SK-N-SH (cell line): ENCODE measurements around the gene NRBF2. TPM values are rescaled to one million over a fixed set of nuclear protein-coding genes. Genes with fewer than 3 reads are reported as not detected.

Experiments
- CTCF ChIA-PET: fragments of 300-600, 350-600 bp; formaldehyde crosslinking; extraction: SDS; loops from one replicate; lab custom pipeline; 2021; lab: Yijun Ruan, JAX
- POLR2A ChIA-PET: fragments of 350-600 bp; sonication (Branson Sonifier 250); formaldehyde crosslinking; extraction: SDS; loops from one replicate; lab custom pipeline; 2020; ENCODE audit warnings: antibody characterized with exemption, inconsistent platforms; lab: Yijun Ruan, JAX
- DNase-seq: peaks from one replicate; pipeline ENCODE4 v3.0.0; 2012
- H2AFZ ChIP-seq: fragments of 200-600 bp; sonication (generic); 2 replicates; pipeline ENCODE4 v1.8.1; 2016; ENCODE audit warnings: antibody characterized with exemption, mild to moderate bottlenecking, low read depth
- H3F3A ChIP-seq: fragments of 200-600 bp; sonication (generic); replicated peaks from 2 replicates; pipeline ENCODE3; 2016; ENCODE audit warnings: antibody characterized with exemption, mild to moderate bottlenecking; ENCODE audit not compliant: insufficient read depth
- H3K27ac ChIP-seq, 2 experiments: fragments of 200-500 bp in 1 of 2; fragments of 200-600 bp in 1 of 2; sonication (Bioruptor generic) in 1 of 2; sonication (generic), shearing (Covaris generic) in 1 of 2; 2 replicates each; pipeline versions ENCODE4 v1.5.1 to v1.6.1; 2014 to 2016; ENCODE audit warnings: low read depth in 2 of 2, inconsistent platforms in 1 of 2, low read length in 1 of 2, mild to moderate bottlenecking in 1 of 2, mixed read lengths in 1 of 2
- H3K27me3 ChIP-seq: fragments of 200-600 bp; sonication (generic), shearing (Covaris generic); 2 replicates; pipeline ENCODE4 v1.6.1; 2016; ENCODE audit warnings: mixed run types; ENCODE audit not compliant: insufficient read depth
- H3K36me3 ChIP-seq, 2 experiments: fragments of 200-500 bp in 1 of 2; fragments of 200-600 bp in 1 of 2; sonication (Bioruptor generic) in 1 of 2; sonication (generic) in 1 of 2; replicated peaks in 1 of 2; 2 replicates each; pipeline versions ENCODE3 to v1.5.1; 2014 to 2016; ENCODE audit warnings: low read length in 1 of 2, mild to moderate bottlenecking in 1 of 2; ENCODE audit not compliant: insufficient read depth in 2 of 2, control insufficient read depth in 1 of 2
- H3K4me1 ChIP-seq, 2 experiments: fragments of 200-500 bp in 1 of 2; fragments of 200-600 bp in 1 of 2; sonication (Bioruptor generic) in 1 of 2; sonication (generic), shearing (Covaris generic) in 1 of 2; 2 replicates each; pipeline versions ENCODE4 v1.5.1 to v1.6.1; 2014 to 2016; ENCODE audit warnings: low read depth in 1 of 2, low read length in 1 of 2, mixed run types in 1 of 2; ENCODE audit not compliant: insufficient read depth in 2 of 2, control insufficient read depth in 1 of 2
- H3K4me2 ChIP-seq: fragments of 200-600 bp; sonication (generic), shearing (Covaris generic); 2 replicates; pipeline ENCODE4 v1.6.1; 2017; ENCODE audit warnings: mixed run types
- H3K4me3 ChIP-seq, 2 experiments: fragments of 200-500 bp in 1 of 2; fragments of 200-600 bp in 1 of 2; sonication (Bioruptor generic) in 1 of 2; sonication (generic), shearing (Covaris generic) in 1 of 2; 2 replicates each; pipeline versions ENCODE4 v1.5.1 to v1.8.1; 2014 to 2016; ENCODE audit warnings: low read depth in 2 of 2, inconsistent platforms in 1 of 2, low read length in 1 of 2, mild to moderate bottlenecking in 1 of 2, mixed read lengths in 1 of 2, moderate library complexity in 1 of 2
- H3K79me2 ChIP-seq: fragments of 200-600 bp; sonication (generic); 2 replicates; pipeline ENCODE4 v1.8.1; 2017; ENCODE audit warnings: mild to moderate bottlenecking; ENCODE audit not compliant: insufficient read depth
- H3K9ac ChIP-seq: fragments of 200-600 bp; sonication (generic); 2 replicates; pipeline ENCODE4 v1.6.1; 2017; ENCODE audit warnings: mixed run types
- H3K9me2 ChIP-seq: fragments of 200-600 bp; sonication (generic); 2 replicates; pipeline ENCODE4 v1.6.1; 2017; ENCODE audit warnings: mixed run types
- H3K9me3 ChIP-seq: fragments of 200-600 bp; sonication (generic); 2 replicates; pipeline ENCODE4 v1.6.1; 2017; ENCODE audit warnings: mixed run types, mild to moderate bottlenecking, moderate library complexity
- H4K20me1 ChIP-seq: fragments of 200-600 bp; sonication (generic); 2 replicates; pipeline ENCODE4 v1.6.1; 2017; ENCODE audit warnings: mild to moderate bottlenecking, mixed run types; ENCODE audit not compliant: insufficient read depth
- ELF1 ChIP-seq: IDR thresholded peaks from 2 replicates; pipeline ENCODE4 v1.4.0; 2012
- FOXM1 ChIP-seq: IDR thresholded peaks from 2 replicates; pipeline ENCODE4 v1.4.0; 2012; ENCODE audit warnings: low read depth, mild to moderate bottlenecking
- GATA2 ChIP-seq: sonication (generic); formaldehyde crosslinking; IDR thresholded peaks from 2 replicates; pipeline ENCODE4 v1.5.0; 2020; ENCODE audit warnings: mild to moderate bottlenecking, missing genetic modification reagents
- NFIC ChIP-seq: IDR thresholded peaks from 2 replicates; pipeline ENCODE4 v1.4.0; 2012; ENCODE audit warnings: borderline replicate concordance
- NRF1 ChIP-seq: IDR thresholded peaks from 2 replicates; pipeline ENCODE4 v1.6.1; 2012; ENCODE audit warnings: low read depth, mild to moderate bottlenecking, low read length
- RFX5 ChIP-seq: IDR thresholded peaks from 2 replicates; pipeline ENCODE4 v1.6.1; 2012; ENCODE audit warnings: mild to moderate bottlenecking, improper control_type of control experiment, low read length
- RXRA ChIP-seq: IDR thresholded peaks from 2 replicates; pipeline ENCODE4 v1.4.0; 2012; ENCODE audit warnings: low read depth, mild to moderate bottlenecking, borderline replicate concordance
- SMC3 ChIP-seq: IDR thresholded peaks from 2 replicates; pipeline ENCODE4 v1.6.1; 2012; ENCODE audit warnings: low read depth, low read length, improper control_type of control experiment
- TAF1 ChIP-seq: IDR thresholded peaks from 2 replicates; pipeline ENCODE4 v1.6.1; 2012; ENCODE audit warnings: low read depth, mild to moderate bottlenecking, low read length, moderate library complexity, borderline replicate concordance
- TCF12 ChIP-seq: IDR thresholded peaks from 2 replicates; pipeline ENCODE4 v1.4.0; 2012
- USF1 ChIP-seq: IDR thresholded peaks from 2 replicates; pipeline ENCODE4 v1.4.0; 2012; ENCODE audit warnings: low read depth, borderline replicate concordance
- YY1 ChIP-seq: IDR thresholded peaks from 2 replicates; pipeline ENCODE4 v1.4.0; 2012; ENCODE audit warnings: low read depth, mild to moderate bottlenecking
- ZBTB33 ChIP-seq: IDR thresholded peaks from 2 replicates; pipeline ENCODE4 v1.4.0; 2012; ENCODE audit warnings: low read depth, borderline replicate concordance
- whole genome bisulfite sequencing: methylation state at CpG from one replicate; pipeline ENCODE4 v1.1.6; 2017; ENCODE audit warnings: low lambda C conversion rate; 5-methylcytosine and 5-hydroxymethylcytosine counted together
- polyA plus RNA-seq, 3 experiments: library from polyadenylated mRNA; depleted of rRNA; stranded (reverse); fragments of >200 nt; gene quantifications; 2 replicates each; pipeline ENCODE4 v1.2.3, GENCODE V29; 2012

Gene NRBF2
- polyA plus RNA-seq, 1 of the 3 experiments (the other 2 are of a cell fraction): 8.9 TPM

GRCh38 chr10:63110940-63111339 is 22.2 kb upstream of the NRBF2 start (continued):
- no peak for TF ChIP-seq USF1
- no peak for TF ChIP-seq FOXM1
- no peak for TF ChIP-seq TCF12

GRCh38 chr10:63114031-63114814 is 18.9 kb upstream of the NRBF2 start:
- no peaks in the 10 kb centered on the region for H3F3A ChIP-seq
- no peaks in the 10 kb centered on the region for H3K9me2 ChIP-seq
- H3K9ac ChIP-seq: no peak overlapping the region
- H3K79me2 ChIP-seq: no peaks in the 10 kb centered on the region
- no peaks in the 10 kb centered on the region for H4K20me1 ChIP-seq
- 57% methylated on average over 4 of the region's 4 CpGs for WGBS
- H3K4me3 ChIP-seq: no peak overlapping the region
- peak overlapping the region; percentile 51; the same call in 1 of the 2 replicates for H2AFZ ChIP-seq
- H3K27ac ChIP-seq: no peak overlapping the region
- no peaks in the 10 kb centered on the region for H3K27me3 ChIP-seq
- no peaks in the 10 kb centered on the region for H3K9me3 ChIP-seq
- TF ChIP-seq ZBTB33: no peak
- TF ChIP-seq SMC3: no peak
- TF ChIP-seq TCF12: peak; percentile 13; the same call in 1 of the 2 replicates
- POLR2A ChIA-PET: no interaction called here
- H3K36me3 ChIP-seq: no peaks in the 10 kb centered on the region
- H3K4me1 ChIP-seq: peaks cover 0 to 5% of the 10 kb centered on the region in 2 experiments; a peak in 1 of 4 replicates
- no peak overlapping the region for H3K4me2 ChIP-seq
- DNase-seq: no peak
- CTCF ChIA-PET: no interaction called here

GRCh38 chr10:63115732-63116383 is 17.3 kb upstream of the NRBF2 start:
- TF ChIP-seq RXRA (no peak), ELF1 (no peak), YY1 (no peak), TAF1 (no peak), RFX5 (no peak), NRF1 (no peak), NFIC (no peak), GATA2 (CRISPR knock-in tag) (no peak)
- no peaks in the 10 kb centered on the region for H4K20me1 ChIP-seq
- ChIA-PET POLR2A (no interaction called here), CTCF (interaction anchor here (0.9 kb wide), 1 partner anchor 32 kb away, joined by 3 read pairs; no protein-coding TSS in a partner anchor)
- no peak overlapping the region for H3K4me3 ChIP-seq
- H3K4me2 ChIP-seq: no peak overlapping the region
- H3K27ac ChIP-seq: no peak overlapping the region
- H3K9ac ChIP-seq: no peak overlapping the region
- H3K4me1 ChIP-seq: peaks cover 0 to 9% of the 10 kb centered on the region in 2 experiments; a peak in 1 of 4 replicates
- H3K9me3 ChIP-seq: no peaks in the 10 kb centered on the region
- H3K9me2 ChIP-seq: no peaks in the 10 kb centered on the region
- DNase-seq: no peak
- no peak overlapping the region for H2AFZ ChIP-seq
- H3K79me2 ChIP-seq: no peaks in the 10 kb centered on the region
- H3K36me3 ChIP-seq: no peaks in the 10 kb centered on the region
- WGBS: 68% methylated on average over 7 of the region's 7 CpGs
- no peaks in the 10 kb centered on the region for H3F3A ChIP-seq
- H3K27me3 ChIP-seq: no peaks in the 10 kb centered on the region
